Fibroblast of skin of left quadriceps (primary cell): ENCODE measurements around the gene AQP12A.

Experiments used
- DNase-seq, 2 experiments: peaks; one replicate each; pipeline ENCODE4 v3.0.0-alpha.2; 2013; ENCODE audit warnings: low read depth in 2 of 2

Gene AQP12A

GRCh38 chr2:240739797-240740196 lies 48.1 kb downstream of the AQP12A start:
- DNase-seq: no peak

DNA sequence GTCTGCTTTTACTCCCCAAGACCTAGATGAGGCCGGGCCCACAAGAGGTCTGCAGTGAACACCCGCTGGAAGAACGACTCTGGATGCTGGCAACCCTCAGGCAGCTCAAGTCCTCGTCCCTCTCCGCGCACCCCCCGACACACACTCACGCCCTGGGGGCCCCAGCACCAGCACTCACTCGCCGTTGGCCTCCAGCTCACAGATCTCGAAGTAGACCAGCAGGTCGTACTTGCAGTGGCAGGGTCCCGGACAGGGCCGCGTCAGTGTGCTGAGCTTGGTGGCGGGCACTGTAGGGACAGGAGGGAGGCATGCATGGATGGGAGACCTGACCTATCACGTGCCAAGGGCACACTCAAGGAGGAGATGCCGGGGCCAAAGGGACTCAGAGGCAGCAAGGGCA lies 49.4 kb downstream of the AQP12A start:
- DNase-seq: no peak

- DNase-seq: no peak
Observed at GRCh38 chr2:240742602-240743095, 51.0 kb downstream of the AQP12A start.

DNA sequence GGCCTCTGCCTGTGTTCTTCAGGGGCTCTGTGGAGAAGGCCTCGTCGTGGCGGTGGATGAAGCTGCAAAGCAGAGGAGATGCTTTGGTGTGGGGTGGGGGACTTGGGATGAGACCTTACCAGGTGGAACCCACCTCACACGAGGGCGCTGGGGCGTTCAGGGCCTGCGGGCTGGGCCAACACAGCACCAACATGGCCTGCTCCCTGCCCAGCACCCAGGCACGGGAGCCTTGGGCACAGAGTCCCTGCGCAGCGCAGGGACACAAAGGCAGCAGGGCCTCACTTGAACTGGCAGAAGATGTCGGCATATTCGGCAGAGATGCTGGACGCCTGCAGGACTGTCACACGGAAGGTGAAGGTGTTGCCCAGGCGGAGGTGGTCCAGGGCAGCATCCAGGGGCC lies 53.8 kb downstream of the AQP12A start:
- DNase-seq: no peak

DNA sequence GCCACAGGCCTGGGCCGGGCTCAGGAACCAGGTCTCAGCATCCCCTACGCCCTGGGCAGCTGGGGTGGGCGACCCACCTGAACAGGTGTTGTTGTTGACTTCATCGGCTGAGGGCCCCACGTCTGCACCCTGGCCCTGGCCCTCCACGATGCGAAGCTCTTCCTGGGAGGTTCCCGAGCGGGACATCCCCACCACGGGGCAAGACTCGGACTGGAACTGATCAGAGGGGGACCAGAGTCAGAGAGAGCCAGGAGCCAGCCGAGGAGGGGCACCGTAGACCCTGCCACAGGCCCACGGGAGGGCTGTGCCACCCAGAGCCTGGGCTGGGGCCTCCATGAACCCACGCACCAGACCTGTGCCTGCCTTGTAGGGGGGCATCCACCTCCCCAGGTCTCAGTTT lies 54.3 kb downstream of the AQP12A start:
- DNase-seq: no peak

GRCh38 chr2:240746671-240747070 lies 55.0 kb downstream of the AQP12A start:
- no peak for DNase-seq

- no peak for DNase-seq
Observed at GRCh38 chr2:240747256-240747655, 55.6 kb downstream of the AQP12A start.
